GM12874 (cell line): ENCODE results near the gene TOLLIP.

Experiments used
- CTCF ChIP-seq: IDR thresholded peaks from 2 replicates; pipeline ENCODE4 v1.5.1; 2011; ENCODE audit warnings: low read depth, mild to moderate bottlenecking, control low read depth, low read length, moderate library complexity; ENCODE audit not compliant: insufficient read depth

The TOLLIP gene

GRCh38 chr11:1306186-1307162 is 3.0 kb downstream of the TOLLIP start:
- TF ChIP-seq CTCF = no peak

GRCh38 chr11:1305501-1306056 is 3.9 kb downstream of the TOLLIP start:
- no peak for TF ChIP-seq CTCF

GRCh38 chr11:1305063-1305495 is 4.4 kb downstream of the TOLLIP start:
- TF ChIP-seq CTCF = no peak

GRCh38 chr11:1304380-1304779 is 5.1 kb downstream of the TOLLIP start:
- no peak for TF ChIP-seq CTCF

GRCh38 chr11:1303973-1304372 is 5.5 kb downstream of the TOLLIP start:
- no peak for TF ChIP-seq CTCF

- TF ChIP-seq CTCF = peak; percentile 34; the same call in 1 of the 2 replicates
Observed at GRCh38 chr11:1303126-1303821, 6.2 kb downstream of the TOLLIP start.
